GM19467 (cell line): Measurements from ENCODE around the gene SLCO3A1.

Experiments used
- ATAC-seq: cut with Tn5 transposase; IDR thresholded peaks from one replicate; pipeline ENCODE4 v1.9.1; 2021; ENCODE audit warnings: mild to moderate bottlenecking, moderate library complexity; ENCODE audit not compliant: unreplicated experiment

Gene SLCO3A1

GRCh38 chr15:91997163-91997562 lies 143.7 kb downstream of the SLCO3A1 start:
- ATAC-seq: no peak

- no peak for ATAC-seq
Observed at GRCh38 chr15:92000709-92001108, 147.2 kb downstream of the SLCO3A1 start.

- ATAC-seq: no peak
Observed at GRCh38 chr15:92001307-92001706, 147.8 kb downstream of the SLCO3A1 start.

- ATAC-seq: no peak
Observed at GRCh38 chr15:92002666-92003065, 149.2 kb downstream of the SLCO3A1 start.

GRCh38 chr15:92003515-92004067 lies 150.1 kb downstream of the SLCO3A1 start:
- ATAC-seq: no peak

GRCh38 chr15:92005154-92005553 lies 151.6 kb downstream of the SLCO3A1 start:
- no peak for ATAC-seq

GRCh38 chr15:92006186-92007028 lies 152.9 kb downstream of the SLCO3A1 start:
- ATAC-seq: no peak

GRCh38 chr15:92009162-92009561 lies 155.7 kb downstream of the SLCO3A1 start:
- ATAC-seq: no peak

GRCh38 chr15:92011611-92012367 lies 158.3 kb downstream of the SLCO3A1 start:
- ATAC-seq: no peak

- ATAC-seq: no peak
Observed at GRCh38 chr15:92012368-92012629, 158.8 kb downstream of the SLCO3A1 start.

GRCh38 chr15:92012881-92013280 lies 159.4 kb downstream of the SLCO3A1 start:
- no peak for ATAC-seq

GRCh38 chr15:92014281-92015030 lies 160.9 kb downstream of the SLCO3A1 start:
- no peak for ATAC-seq

- ATAC-seq: no peak
Observed at GRCh38 chr15:92017882-92018534, 164.5 kb downstream of the SLCO3A1 start.

- no peak for ATAC-seq
Observed at GRCh38 chr15:92018535-92019239, 165.2 kb downstream of the SLCO3A1 start.

- no peak for ATAC-seq
Observed at GRCh38 chr15:92019706-92020105, 166.2 kb downstream of the SLCO3A1 start.

GRCh38 chr15:92020207-92020606 lies 166.7 kb downstream of the SLCO3A1 start:
- no peak for ATAC-seq

- no peak for ATAC-seq
Observed at GRCh38 chr15:92020804-92021203, 167.3 kb downstream of the SLCO3A1 start.

GRCh38 chr15:92021792-92022191 lies 168.3 kb downstream of the SLCO3A1 start:
- ATAC-seq: no peak

GRCh38 chr15:92023965-92024364 lies 170.5 kb downstream of the SLCO3A1 start:
- no peak for ATAC-seq

- no peak for ATAC-seq
Observed at GRCh38 chr15:92025706-92026270, 172.3 kb downstream of the SLCO3A1 start.
